ENCODE data around the gene CLK2. TPM values are rescaled to one million over a fixed set of nuclear protein-coding genes. Genes with fewer than 3 reads are reported as not detected.

Gene CLK2
- total and polyA plus RNA-seq, 4 donors, result 8.3 to 28.2 (median 14.8) TPM

GRCh38 chr1:155261493-155261851 lies 11.8 kb downstream of the CLK2 start:
- 0% methylated on average over 9 of the region's 9 CpGs for WGBS
- peak overlapping the region; percentile 88 to 99 (median 91) for H3K4me3 ChIP-seq (ENCODE audit: low read depth in 1 of 3, low read length in 3 of 3)
- peaks cover 0 to 25% (median 17%) of the 10 kb centered on the region in 4 donors for H3K4me1 ChIP-seq (ENCODE audit: control insufficient read depth in 4 of 4, insufficient read depth in 4 of 4, low read length in 3 of 4)
- TF ChIP-seq SP1 (IDR thresholded peaks at IDR 0.05), result no peak
- no peak for TF ChIP-seq ZBTB33 (IDR thresholded peaks at IDR 0.05)
- no peak for TF ChIP-seq HNF4G (IDR thresholded peaks at IDR 0.05)
- no peak for TF ChIP-seq RXRA (IDR thresholded peaks at IDR 0.05)
- no peak for TF ChIP-seq ATF3 (IDR thresholded peaks at IDR 0.05)
- TF ChIP-seq YY1 (IDR thresholded peaks at IDR 0.05), result no peak
- TF ChIP-seq MAX (IDR thresholded peaks at IDR 0.05), result no peak
- TF ChIP-seq RAD21 (IDR thresholded peaks at IDR 0.05), result no peak
- no peak for TF ChIP-seq CTCF (IDR thresholded peaks at IDR 0.05; ENCODE audit: low read depth, low read length, missing input control)
- no peak for TF ChIP-seq FOXA1 (IDR thresholded peaks at IDR 0.05)
- TF ChIP-seq TAF1 (conservative IDR thresholded peaks at IDR 0.05), result no peak
- TF ChIP-seq REST (IDR thresholded peaks at IDR 0.05), result no peak
- TF ChIP-seq GABPA (IDR thresholded peaks at IDR 0.05 in 1 of 2, conservative IDR thresholded peaks at IDR 0.05 in 1 of 2), result no peak
- TF ChIP-seq EGR1 (IDR thresholded peaks at IDR 0.05; ENCODE audit: low read depth in 2 of 2), result no peak
- no peak for TF ChIP-seq FOXA2 (IDR thresholded peaks at IDR 0.05)
- no peak for TF ChIP-seq NR2F2 (IDR thresholded peaks at IDR 0.05)
- TF ChIP-seq HNF4A (conservative IDR thresholded peaks at IDR 0.05), result no peak
- no peak for TF ChIP-seq JUND (IDR thresholded peaks at IDR 0.05)
- H3K27me3 ChIP-seq (ENCODE audit: control insufficient read depth in 4 of 4, insufficient read depth in 4 of 4, low read length in 3 of 4), result no peaks in the 10 kb centered on the region
- peak overlapping the region; percentile 65 to 87 for H3K27ac ChIP-seq (ENCODE audit: low read depth in 1 of 2, low read length in 2 of 2)
- DNase-seq (ENCODE audit: low spot score), result no peak
- peaks cover 2 to 41% (median 30%) of the 10 kb centered on the region in 4 donors for H3K36me3 ChIP-seq (ENCODE audit: control insufficient read depth in 4 of 4, insufficient read depth in 3 of 4, low read depth in 1 of 4, low read length in 3 of 4)
- H3K9ac ChIP-seq (ENCODE audit: low read depth in 1 of 2, low read length in 2 of 2), result peak overlapping the region; percentile 63 to 88
- no peaks in the 10 kb centered on the region for H3K9me3 ChIP-seq (ENCODE audit: control insufficient read depth in 4 of 4, low read length in 3 of 4)
